GM18873 (cell line): ENCODE data around the gene SH3RF3.

Source experiments
- ATAC-seq: cut with Tn5 transposase; IDR thresholded peaks from one replicate; pipeline ENCODE4 v1.9.1; 2021; ENCODE audit warnings: mild to moderate bottlenecking, moderate library complexity, moderate number of reproducible peaks; ENCODE audit not compliant: unreplicated experiment, low FRiP score

Gene SH3RF3

GRCh38 chr2:109136542-109136941 is 7.5 kb downstream of the SH3RF3 start:
- no peak for ATAC-seq

- no peak for ATAC-seq
These were observed 8.6 kb downstream of the SH3RF3 start for GRCh38 chr2:109137616-109138015.

GRCh38 chr2:109138449-109138848 is 9.4 kb downstream of the SH3RF3 start:
- no peak for ATAC-seq

- ATAC-seq: no peak
These were observed 10.0 kb downstream of the SH3RF3 start for GRCh38 chr2:109139002-109139401.

GRCh38 chr2:109139865-109140396 is 10.9 kb downstream of the SH3RF3 start:
- no peak for ATAC-seq

GRCh38 chr2:109141006-109141600 is 12.1 kb downstream of the SH3RF3 start:
- ATAC-seq: no peak

GRCh38 chr2:109141727-109142283 is 12.8 kb downstream of the SH3RF3 start:
- no peak for ATAC-seq

GRCh38 chr2:109142416-109143210 is 13.6 kb downstream of the SH3RF3 start:
- ATAC-seq: no peak

- peak; percentile 86 for ATAC-seq
These were observed 14.5 kb downstream of the SH3RF3 start for GRCh38 chr2:109143214-109144187.

GRCh38 chr2:109144271-109144670 is 15.3 kb downstream of the SH3RF3 start:
- ATAC-seq: peak; percentile 38

- ATAC-seq: no peak
These were observed 15.7 kb downstream of the SH3RF3 start for GRCh38 chr2:109144721-109145120.

- no peak for ATAC-seq
These were observed 16.3 kb downstream of the SH3RF3 start for GRCh38 chr2:109145286-109145685.

GRCh38 chr2:109147405-109147804 is 18.4 kb downstream of the SH3RF3 start:
- no peak for ATAC-seq

GRCh38 chr2:109148117-109148746 is 19.2 kb downstream of the SH3RF3 start:
- no peak for ATAC-seq

- ATAC-seq: peak; percentile 43
These were observed 20.1 kb downstream of the SH3RF3 start for GRCh38 chr2:109148991-109149645.

GRCh38 chr2:109150559-109150958 is 21.6 kb downstream of the SH3RF3 start:
- no peak for ATAC-seq

GRCh38 chr2:109151519-109151918 is 22.5 kb downstream of the SH3RF3 start:
- ATAC-seq: no peak

- no peak for ATAC-seq
These were observed 24.2 kb downstream of the SH3RF3 start for GRCh38 chr2:109153005-109153784.

- no peak for ATAC-seq
These were observed 24.8 kb downstream of the SH3RF3 start for GRCh38 chr2:109153807-109154206.
